WTC11 (cell line): ENCODE measurements around the gene ITGA5. TPM values are rescaled to one million over a fixed set of nuclear protein-coding genes. Genes with fewer than 3 reads are reported as not detected.

ENCODE experiments used
- ATAC-seq: fragments of 200-7000 bp; cut with Tn5 transposase; 2 replicates; pipeline ENCODE4 v1.10.0; 2021; ENCODE audit warnings: mild to moderate bottlenecking, moderate library complexity
- CTCF ChIA-PET: fragments of 300-600 bp; sonication (Branson Sonifier 250); formaldehyde crosslinking; loops from one replicate; lab custom pipeline; 2021; ENCODE audit warnings: antibody characterized with exemption; lab: Charles Lee
- POLR2A ChIA-PET: fragments of 350-600 bp; sonication (Branson Sonifier 250); formaldehyde crosslinking; loops from one replicate; lab custom pipeline; 2021; ENCODE audit warnings: antibody characterized with exemption; lab: Charles Lee
- DNase-seq: peaks from one replicate; pipeline ENCODE4 v3.0.0; 2021; ENCODE audit warnings: low spot score
- H3K27ac Mint-ChIP-seq: 2 replicates; pipeline ENCODE4 v1.8.0; 2021; ENCODE audit warnings: mixed read lengths
- H3K27me3 Mint-ChIP-seq: 2 replicates; pipeline ENCODE4 v1.8.0; 2021; ENCODE audit warnings: low read depth, mild to moderate bottlenecking, moderate library complexity, mixed read lengths
- H3K36me3 Mint-ChIP-seq: 2 replicates; pipeline ENCODE4 v1.8.0; 2021; ENCODE audit warnings: mixed read lengths
- H3K4me1 Mint-ChIP-seq: 2 replicates; pipeline ENCODE4 v1.8.0; 2022; ENCODE audit warnings: mixed read lengths
- H3K4me3 Mint-ChIP-seq: 2 replicates; pipeline ENCODE4 v1.8.0; 2021; ENCODE audit warnings: mild to moderate bottlenecking, moderate library complexity, mixed read lengths
- H3K9me3 Mint-ChIP-seq: 2 replicates; pipeline ENCODE4 v1.8.0; 2021; ENCODE audit warnings: mixed read lengths
- ATF6 ChIP-seq: sonication (generic); formaldehyde crosslinking; IDR thresholded peaks from 2 replicates; pipeline ENCODE4 v1.8.1; 2023; ENCODE audit warnings: mild to moderate bottlenecking, missing genetic modification reagents
- CREM ChIP-seq: sonication (generic); formaldehyde crosslinking; IDR thresholded peaks from 2 replicates; pipeline ENCODE4 v1.8.1; 2022; ENCODE audit warnings: mild to moderate bottlenecking, missing genetic modification reagents, moderate library complexity
- ELF4 ChIP-seq: sonication (generic); formaldehyde crosslinking; IDR thresholded peaks from 2 replicates; pipeline ENCODE4 v1.8.1; 2022; ENCODE audit warnings: low read depth, mild to moderate bottlenecking, moderate library complexity, missing genetic modification reagents
- ERG ChIP-seq: fragments of 250-450 bp; sonication (Bioruptor Pico); IDR thresholded peaks from 2 replicates; pipeline ENCODE4 v1.8.0; 2021; ENCODE audit warnings: mild to moderate bottlenecking
- JUN ChIP-seq: sonication (generic); formaldehyde crosslinking; IDR thresholded peaks from 2 replicates; pipeline ENCODE4 v1.8.0; 2023; ENCODE audit warnings: mild to moderate bottlenecking, missing genetic modification reagents
- KAT7 ChIP-seq: sonication (generic); formaldehyde crosslinking; IDR thresholded peaks from 2 replicates; pipeline ENCODE4 v1.8.1; 2023; ENCODE audit warnings: missing genetic modification reagents, mild to moderate bottlenecking, borderline replicate concordance
- NFATC4 ChIP-seq: fragments of 250-450 bp; sonication (Bioruptor Pico); IDR thresholded peaks from 2 replicates; pipeline ENCODE4 v1.9.0; 2021; ENCODE audit warnings: mild to moderate bottlenecking
- NR2C2 ChIP-seq: sonication (generic); formaldehyde crosslinking; IDR thresholded peaks from 2 replicates; pipeline ENCODE4 v1.8.0; 2022; ENCODE audit warnings: mild to moderate bottlenecking, missing genetic modification reagents
- NR3C1 ChIP-seq: sonication (generic); formaldehyde crosslinking; conservative IDR thresholded peaks from 2 replicates; pipeline ENCODE4 v1.8.1; 2023; ENCODE audit warnings: low read depth, mild to moderate bottlenecking, missing genetic modification reagents
- PREB ChIP-seq: sonication (generic); formaldehyde crosslinking; IDR thresholded peaks from 2 replicates; pipeline ENCODE4 v1.8.1; 2022; ENCODE audit warnings: mild to moderate bottlenecking, missing genetic modification reagents, moderate library complexity, borderline replicate concordance
- SMAD3 ChIP-seq: sonication (generic); formaldehyde crosslinking; IDR thresholded peaks from 2 replicates; pipeline ENCODE4 v1.8.0; 2022; ENCODE audit warnings: missing genetic modification reagents, mild to moderate bottlenecking, borderline replicate concordance
- TP53 ChIP-seq: sonication (generic); formaldehyde crosslinking; IDR thresholded peaks from 2 replicates; pipeline ENCODE4 v1.8.1; 2023; ENCODE audit warnings: mild to moderate bottlenecking, missing genetic modification reagents
- USF1 ChIP-seq: sonication (generic); formaldehyde crosslinking; IDR thresholded peaks from 2 replicates; pipeline ENCODE4 v1.8.0; 2022; ENCODE audit warnings: mild to moderate bottlenecking, missing genetic modification reagents
- ZNF121 ChIP-seq: sonication (generic); formaldehyde crosslinking; IDR thresholded peaks from 2 replicates; pipeline ENCODE4 v1.8.0; 2023; ENCODE audit warnings: missing genetic modification reagents
- ZNF219 ChIP-seq: sonication (generic); formaldehyde crosslinking; IDR thresholded peaks from 2 replicates; pipeline ENCODE4 v1.8.0; 2023; ENCODE audit warnings: missing genetic modification reagents, mild to moderate bottlenecking, borderline replicate concordance
- ZNF281 ChIP-seq: sonication (generic); formaldehyde crosslinking; IDR thresholded peaks from 2 replicates; pipeline ENCODE4 v1.8.0; 2023; ENCODE audit warnings: mild to moderate bottlenecking, missing genetic modification reagents
- ZNF532 ChIP-seq: fragments of 250-450 bp; sonication (Bioruptor Pico); IDR thresholded peaks from 2 replicates; pipeline ENCODE4 v1.9.0; 2021; ENCODE audit warnings: mild to moderate bottlenecking, borderline replicate concordance
- ZNF671 ChIP-seq: fragments of 250-450 bp; sonication (Bioruptor Pico); IDR thresholded peaks from 2 replicates; pipeline ENCODE4 v1.8.0; 2021; ENCODE audit warnings: mild to moderate bottlenecking
- total RNA-seq: library from RNA; stranded (reverse); gene quantifications from 3 replicates; pipeline ENCODE4 v1.2.3, GENCODE V29; 2021
- TF ChIP-seq, protein P1 (sequence below): fragments of 250-450 bp; sonication (Bioruptor Pico); IDR thresholded peaks from 2 replicates; pipeline ENCODE4 v2.1.2; 2022; ENCODE audit warnings: mild to moderate bottlenecking, moderate library complexity
- TF ChIP-seq, protein P2 (sequence below): sonication (generic); formaldehyde crosslinking; IDR thresholded peaks from 2 replicates; pipeline ENCODE4 v1.8.0; 2022; ENCODE audit warnings: mild to moderate bottlenecking, missing genetic modification reagents
- TF ChIP-seq, protein P3 (sequence below): sonication (generic); formaldehyde crosslinking; IDR thresholded peaks from 2 replicates; pipeline ENCODE4 v1.8.0; 2022; ENCODE audit warnings: mild to moderate bottlenecking, missing genetic modification reagents

Gene ITGA5
- total RNA-seq, 1 experiment from 2014 or later, result 21.9 TPM

DNA sequence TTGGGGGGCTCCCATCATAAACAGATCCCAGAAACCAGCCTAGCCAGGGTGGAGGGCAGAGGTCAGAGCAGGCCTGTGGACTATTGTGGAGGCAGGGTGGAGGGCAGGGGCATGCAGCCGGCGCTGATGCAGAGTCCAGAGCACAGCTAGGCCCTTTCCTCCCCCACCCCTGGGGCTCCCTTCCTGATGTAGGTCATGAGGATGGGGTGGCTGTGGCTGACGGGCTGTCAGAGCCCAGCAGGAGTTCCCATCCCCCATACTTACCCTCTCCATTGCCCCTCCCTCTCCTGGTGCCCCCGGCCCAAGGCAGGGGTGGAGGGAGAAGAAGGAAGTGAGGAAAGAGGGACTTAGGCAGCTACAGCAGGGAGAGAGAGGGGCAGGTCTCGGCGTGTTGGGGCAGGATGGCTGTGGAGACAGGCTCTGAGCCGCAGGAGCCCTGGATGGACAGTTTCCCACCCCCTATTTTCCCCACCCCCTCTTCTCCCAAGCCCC lies 28.8 kb downstream of the ITGA5 start (continued):
- TF ChIP-seq ZNF532 (no peak), NR3C1 (CRISPR knock-in tag) (no peak), USF1 (0 out of 2 replicates have a peak, but pooled peaks have one; percentile 14), ELF4 (no peak), NR2C2 (CRISPR knock-in tag) (no peak), ZNF281 (CRISPR knock-in tag) (peak; percentile 56; the same call in 1 of the 2 replicates), PREB (CRISPR knock-in tag) (no peak), CREM (CRISPR knock-in tag) (no peak)
- TF ChIP-seq, protein P1, sequence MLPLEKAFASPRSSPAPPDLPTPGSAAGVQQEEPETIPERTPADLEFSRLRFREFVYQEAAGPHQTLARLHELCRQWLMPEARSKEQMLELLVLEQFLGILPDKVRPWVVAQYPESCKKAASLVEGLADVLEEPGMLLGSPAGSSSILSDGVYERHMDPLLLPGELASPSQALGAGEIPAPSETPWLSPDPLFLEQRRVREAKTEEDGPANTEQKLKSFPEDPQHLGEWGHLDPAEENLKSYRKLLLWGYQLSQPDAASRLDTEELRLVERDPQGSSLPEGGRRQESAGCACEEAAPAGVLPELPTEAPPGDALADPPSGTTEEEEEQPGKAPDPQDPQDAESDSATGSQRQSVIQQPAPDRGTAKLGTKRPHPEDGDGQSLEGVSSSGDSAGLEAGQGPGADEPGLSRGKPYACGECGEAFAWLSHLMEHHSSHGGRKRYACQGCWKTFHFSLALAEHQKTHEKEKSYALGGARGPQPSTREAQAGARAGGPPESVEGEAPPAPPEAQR (CRISPR knock-in tag), result no peak
- TF ChIP-seq, protein P2, sequence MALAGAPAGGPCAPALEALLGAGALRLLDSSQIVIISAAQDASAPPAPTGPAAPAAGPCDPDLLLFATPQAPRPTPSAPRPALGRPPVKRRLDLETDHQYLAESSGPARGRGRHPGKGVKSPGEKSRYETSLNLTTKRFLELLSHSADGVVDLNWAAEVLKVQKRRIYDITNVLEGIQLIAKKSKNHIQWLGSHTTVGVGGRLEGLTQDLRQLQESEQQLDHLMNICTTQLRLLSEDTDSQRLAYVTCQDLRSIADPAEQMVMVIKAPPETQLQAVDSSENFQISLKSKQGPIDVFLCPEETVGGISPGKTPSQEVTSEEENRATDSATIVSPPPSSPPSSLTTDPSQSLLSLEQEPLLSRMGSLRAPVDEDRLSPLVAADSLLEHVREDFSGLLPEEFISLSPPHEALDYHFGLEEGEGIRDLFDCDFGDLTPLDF, result no peak
- TF ChIP-seq, protein P3, sequence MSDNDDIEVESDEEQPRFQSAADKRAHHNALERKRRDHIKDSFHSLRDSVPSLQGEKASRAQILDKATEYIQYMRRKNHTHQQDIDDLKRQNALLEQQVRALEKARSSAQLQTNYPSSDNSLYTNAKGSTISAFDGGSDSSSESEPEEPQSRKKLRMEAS (CRISPR knock-in tag), result peak; percentile 36; the same call in 1 of the 2 replicates

GRCh38 chr12:54389607-54390175 lies 29.4 kb downstream of the ITGA5 start:
- no peaks in the 10 kb centered on the region for H3K9me3 Mint-ChIP-seq

More at GRCh38 chr12:54389607-54390175, 29.4 kb downstream of the ITGA5 start:
- CTCF ChIA-PET, result interaction anchor here (0.8 to 4.3 kb wide), 9 partner anchors 10 to 96 kb away, joined by 3 to 33 read pairs (median 5); partner anchors contain the start of gene COPZ1
- Mint-ChIP-seq H3K27ac (no peak overlapping the region), H3K4me1 (peaks cover 79% of the 10 kb centered on the region), H3K4me3 (peak overlapping the region; percentile 83), H3K27me3 (peaks cover 19% of the 10 kb centered on the region), H3K36me3 (no peaks in the 10 kb centered on the region)
- POLR2A ChIA-PET, result interaction anchor here (0.9 kb wide), 1 partner anchor 10 kb away, joined by 4 read pairs; no protein-coding TSS in a partner anchor
- ATAC-seq (no peak), DNase-seq (no peak)
- TF ChIP-seq ATF6 (CRISPR knock-in tag), result no peak
- no peak for TF ChIP-seq TP53 (CRISPR knock-in tag)
- no peak for TF ChIP-seq KAT7
- TF ChIP-seq ZNF121 (CRISPR knock-in tag), result no peak
- no peak for TF ChIP-seq JUN (CRISPR knock-in tag)
- TF ChIP-seq NFATC4 (CRISPR knock-in tag), result no peak
- TF ChIP-seq ZNF219 (CRISPR knock-in tag), result no peak
- no peak for TF ChIP-seq ERG
- no peak for TF ChIP-seq SMAD3
- no peak for TF ChIP-seq ZNF671 (CRISPR knock-in tag)
